Activated CD4-positive, alpha-beta T cell treated with anti-CD3 and anti-CD28 coated beads for 4 hours (primary cell): Measurements from ENCODE around the gene RAVER1.

Experiments
- DNase-seq, 2 donors: peaks; one replicate each; pipeline ENCODE4 v3.0.0-alpha.2; 2020

The RAVER1 gene

DNA sequence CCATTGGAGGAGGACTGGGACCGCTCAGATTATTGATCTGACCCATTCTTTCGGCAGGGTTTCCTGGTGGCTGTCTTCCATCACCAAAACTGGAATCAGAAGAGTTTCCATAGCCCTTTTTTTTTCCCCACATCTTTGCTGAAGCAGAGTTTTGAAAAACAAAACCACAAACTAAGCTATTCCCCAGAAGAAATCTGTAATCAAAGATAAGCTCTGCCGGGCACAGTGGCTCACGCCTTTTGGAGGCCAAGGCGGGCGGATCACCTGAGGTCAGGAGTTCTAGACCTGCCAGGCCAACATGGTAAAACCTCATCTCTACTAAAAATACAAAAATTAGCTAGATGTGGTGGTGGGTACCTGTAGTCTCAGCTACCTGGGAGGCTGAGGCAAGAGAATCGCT, 66.6 kb downstream of the RAVER1 start:
- no peak for DNase-seq
